Measurements from ENCODE around the gene PTCSC3. TPM values are rescaled to one million over a fixed set of nuclear protein-coding genes. Genes with fewer than 3 reads are reported as not detected.

PTCSC3 gene
- total and polyA plus RNA-seq, 2 of the 13 experiments (the other 11 are each of a cell fraction or from before 2014, with no cell fraction given): not detected

- no peak for TF ChIP-seq IRF9 (CRISPR knock-in tag; IDR thresholded peaks at IDR 0.05; ENCODE audit: borderline replicate concordance)
- peak; percentile 28; the same call in 1 of the 2 replicates for TF ChIP-seq TMF1 (CRISPR knock-in tag; IDR thresholded peaks at IDR 0.05; ENCODE audit: low read depth)
- TF ChIP-seq SOX6 (IDR thresholded peaks at IDR 0.05): no peak
- TF ChIP-seq SOX6 (CRISPR knock-in tag; IDR thresholded peaks at IDR 0.05): peak; percentile 96
- TF ChIP-seq, protein P1, sequence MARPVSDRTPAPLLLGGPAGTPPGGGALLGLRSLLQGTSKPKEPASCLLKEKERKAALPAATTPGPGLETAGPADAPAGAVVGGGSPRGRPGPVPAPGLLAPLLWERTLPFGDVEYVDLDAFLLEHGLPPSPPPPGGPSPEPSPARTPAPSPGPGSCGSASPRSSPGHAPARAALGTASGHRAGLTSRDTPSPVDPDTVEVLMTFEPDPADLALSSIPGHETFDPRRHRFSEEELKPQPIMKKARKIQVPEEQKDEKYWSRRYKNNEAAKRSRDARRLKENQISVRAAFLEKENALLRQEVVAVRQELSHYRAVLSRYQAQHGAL (CRISPR knock-in tag; IDR thresholded peaks at IDR 0.05; ENCODE audit: not compliant biosample characterization): no peak
- TF ChIP-seq SMAD3 (CRISPR knock-in tag; IDR thresholded peaks at IDR 0.05): peak; percentile 82; the same call in 1 of the 2 replicates
- no peak for TF ChIP-seq PRPF4 (IDR thresholded peaks at IDR 0.05; ENCODE audit: low read depth, low read length, poor library complexity, severe bottlenecking)
- no peak for TF ChIP-seq KDM6A (CRISPR knock-in tag; IDR thresholded peaks at IDR 0.05; ENCODE audit: low read depth)
- TF ChIP-seq RBM22 (optimal IDR thresholded peaks at IDR 0.05; ENCODE audit: low read length): no peak
- TF ChIP-seq ADNP (CRISPR knock-in tag; IDR thresholded peaks at IDR 0.05): no peak
- TF ChIP-seq NR2F2 (IDR thresholded peaks at IDR 0.05; ENCODE audit: borderline replicate concordance, low read depth): peak; percentile 90
- TF ChIP-seq ZC3H4 (CRISPR knock-in tag; IDR thresholded peaks at IDR 0.05; ENCODE audit: borderline replicate concordance): no peak
- TF ChIP-seq MAFG (CRISPR knock-in tag; IDR thresholded peaks at IDR 0.05): no peak
- no peak for TF ChIP-seq SRF (IDR thresholded peaks at IDR 0.05; ENCODE audit: low read depth, low read length)
- TF ChIP-seq NBN (conservative IDR thresholded peaks at IDR 0.05): no peak
- TF ChIP-seq ZNF503 (CRISPR knock-in tag; IDR thresholded peaks at IDR 0.05): peak; percentile 100
- 0 out of 2 replicates have a peak, but pooled peaks have one; percentile 42 for TF ChIP-seq DMAP1 (CRISPR knock-in tag; IDR thresholded peaks at IDR 0.05)
- peak; percentile 98 for TF ChIP-seq HMG20A (CRISPR knock-in tag; IDR thresholded peaks at IDR 0.05; ENCODE audit: borderline replicate concordance)
- TF ChIP-seq ZNF776 (CRISPR knock-in tag; IDR thresholded peaks at IDR 0.05): no peak
- no peak for TF ChIP-seq ZNF530 (CRISPR knock-in tag; IDR thresholded peaks at IDR 0.05; ENCODE audit: low read depth)
- peak; percentile 48; the same call in 1 of the 2 replicates for TF ChIP-seq HOXA9 (CRISPR knock-in tag; IDR thresholded peaks at IDR 0.05; ENCODE audit: borderline replicate concordance)
- peak; percentile 93; the same call in 1 of the 2 replicates for TF ChIP-seq NFKBIZ (CRISPR knock-in tag; IDR thresholded peaks at IDR 0.05)
- no peak for TF ChIP-seq RBAK (CRISPR knock-in tag; IDR thresholded peaks at IDR 0.05)
- 0 out of 2 replicates have a peak, but pooled peaks have one; percentile 32 for TF ChIP-seq SNAPC2 (CRISPR knock-in tag; IDR thresholded peaks at IDR 0.05)
- peak; percentile 94 for TF ChIP-seq ZSCAN5A (CRISPR knock-in tag; IDR thresholded peaks at IDR 0.05; ENCODE audit: borderline replicate concordance)
- no peak for TF ChIP-seq ZNF10 (CRISPR knock-in tag; IDR thresholded peaks at IDR 0.05; ENCODE audit: borderline replicate concordance, low read depth)
- TF ChIP-seq ZNF614 (CRISPR knock-in tag; IDR thresholded peaks at IDR 0.05; ENCODE audit: borderline replicate concordance): peak; percentile 78
- peak; percentile 73 for TF ChIP-seq ATF1 (CRISPR knock-in tag; IDR thresholded peaks at IDR 0.05)
- TF ChIP-seq SSRP1 (CRISPR knock-in tag; IDR thresholded peaks at IDR 0.05): 0 out of 2 replicates have a peak, but pooled peaks have one; percentile 23
Observed at GRCh38 chr14:36208690-36209278, 32.3 kb upstream of the PTCSC3 start (continued).

Measured in HepG2 (cell line).